Transverse colon (tissue), 4 donors: ENCODE measurements around the gene MKNK1. TPM values are rescaled to one million over a fixed set of nuclear protein-coding genes. Genes with fewer than 3 reads are reported as not detected.

Experiments used
- DNase-seq: peaks from one replicate; pipeline ENCODE4 v3.0.0-alpha.2; 2019
- H3K27ac ChIP-seq, 4 donors: fragments of 200-600 bp; sonication (generic); 2 replicates each; pipeline ENCODE4 v1.5.1; 2016 to 2018; ENCODE audit warnings: inconsistent platforms in 4 of 4
- H3K27me3 ChIP-seq: fragments of 200-600 bp; sonication (generic); 2 replicates; pipeline ENCODE4 v1.5.1; 2017; ENCODE audit warnings: inconsistent platforms
- H3K36me3 ChIP-seq, 4 donors: fragments of 200-600 bp; sonication (generic); 2 replicates each; pipeline ENCODE4 v1.5.1; 2017 to 2019; ENCODE audit warnings: inconsistent platforms in 4 of 4
- H3K4me1 ChIP-seq, 4 donors: fragments of 200-600 bp; sonication (generic); 2 replicates each; pipeline ENCODE4 v1.5.1; 2017 to 2020; ENCODE audit warnings: inconsistent platforms in 4 of 4
- H3K4me3 ChIP-seq, 4 donors: fragments of 200-600 bp; sonication (generic); 1 replicate in 1 of 4; 2 replicates in 3 of 4; pipeline versions ENCODE4 v1.5.1 to v1.6.1; 2017 to 2019; ENCODE audit warnings: inconsistent platforms in 4 of 4
- H3K9me3 ChIP-seq, 2 donors: fragments of 200-600 bp; sonication (generic); 2 replicates each; pipeline ENCODE4 v1.5.1; 2017 to 2019; ENCODE audit warnings: inconsistent platforms in 2 of 2
- EP300 ChIP-seq: sonication (generic); formaldehyde crosslinking; IDR thresholded peaks from one replicate; pipeline ENCODE4 v1.6.1; 2017; ENCODE audit warnings: antibody characterized with exemption, low read depth
- POLR2A ChIP-seq: fragments of 450-650 bp; IDR thresholded peaks from one replicate; pipeline ENCODE4 v1.6.1; 2016; ENCODE audit warnings: antibody characterized with exemption, mild to moderate bottlenecking, moderate library complexity
- POLR2AphosphoS5 ChIP-seq, 3 donors: sonication (generic); formaldehyde crosslinking; IDR thresholded peaks; one replicate each; pipeline ENCODE4 v1.6.1; 2016; ENCODE audit warnings: antibody characterized with exemption in 3 of 3
- WGBS, 2 donors: methylation state at CpG; one replicate each; pipeline ENCODE4 v1.1.5; 2018; ENCODE audit warnings: low coverage in 1 of 2; 5-methylcytosine and 5-hydroxymethylcytosine counted together
- in situ Hi-C, 4 donors: fragments of 200-750 bp; cut with MboI; loops; one replicate each; pipeline versions ENCODE4 v1.15.0 to v1.15.1; 2017; ENCODE audit warnings: low sequenced_read_pairs in 3 of 4, low pct_ligation_motif_present in 1 of 4, low pct_unique_long_range_greater_than_20kb in 1 of 4
- intact Hi-C: fragments of 100-400 bp; cut with DNase I; formaldehyde crosslinking; loops from one replicate; pipeline ENCODE4 v1.15.1; 2023; ENCODE audit warnings: low total_unique reads
- total RNA-seq, 4 donors: library from RNA; depleted of rRNA; stranded (reverse); fragments of >200 nt; gene quantifications; one replicate each; pipeline ENCODE4 v1.1.0, GENCODE V29; 2016
- TF ChIP-seq, protein P1 (sequence below), 5 experiments: fragments of 200-600 bp in 3 of 5; fragments of 450-650 bp in 2 of 5; sonication (generic) in 3 of 5; IDR thresholded peaks; 1 replicate in 2 of 5; 2 replicates in 3 of 5; pipeline ENCODE4 v1.5.1; 2016 to 2017; ENCODE audit warnings: antibody characterized with exemption in 5 of 5, inconsistent platforms in 3 of 5, mild to moderate bottlenecking in 2 of 5, moderate library complexity in 1 of 5

Gene MKNK1
- total RNA-seq, 4 donors from 2014 or later = 59.5 to 80.5 (median 62.3) TPM

DNA sequence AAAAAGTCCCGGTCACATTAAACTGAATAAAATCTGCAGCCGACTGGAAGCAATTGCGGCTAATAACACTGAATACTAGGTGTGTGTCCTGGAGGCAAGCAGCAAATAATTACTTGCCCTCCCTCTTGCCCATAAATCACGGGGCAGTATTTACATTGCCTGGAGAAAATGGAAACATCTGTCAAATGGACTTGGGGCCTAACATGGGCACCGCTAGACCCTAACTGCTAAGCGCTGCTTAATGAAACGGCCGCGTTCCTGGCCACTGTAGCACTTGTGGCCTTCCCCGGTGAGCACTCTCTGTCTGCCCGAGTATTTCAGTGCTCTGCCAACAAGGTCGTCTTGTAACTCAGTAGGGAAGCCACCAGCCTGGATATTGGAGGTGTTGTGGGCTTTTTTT lies 28.8 kb downstream of the MKNK1 start:
- Histone ChIP-seq H3K9me3 (no peaks in the 10 kb centered on the region), H3K4me1 (no peaks in the 10 kb centered on the region), H3K27ac (no peak overlapping the region), H3K4me3 (no peak overlapping the region), H3K27me3 (no peaks in the 10 kb centered on the region), H3K36me3 (peaks cover 0 to 41% (median 4%) of the 10 kb centered on the region in 4 donors)
- no peak for TF ChIP-seq POLR2AphosphoS5 (IDR thresholded peaks at IDR 0.05)
- TF ChIP-seq, protein P1, sequence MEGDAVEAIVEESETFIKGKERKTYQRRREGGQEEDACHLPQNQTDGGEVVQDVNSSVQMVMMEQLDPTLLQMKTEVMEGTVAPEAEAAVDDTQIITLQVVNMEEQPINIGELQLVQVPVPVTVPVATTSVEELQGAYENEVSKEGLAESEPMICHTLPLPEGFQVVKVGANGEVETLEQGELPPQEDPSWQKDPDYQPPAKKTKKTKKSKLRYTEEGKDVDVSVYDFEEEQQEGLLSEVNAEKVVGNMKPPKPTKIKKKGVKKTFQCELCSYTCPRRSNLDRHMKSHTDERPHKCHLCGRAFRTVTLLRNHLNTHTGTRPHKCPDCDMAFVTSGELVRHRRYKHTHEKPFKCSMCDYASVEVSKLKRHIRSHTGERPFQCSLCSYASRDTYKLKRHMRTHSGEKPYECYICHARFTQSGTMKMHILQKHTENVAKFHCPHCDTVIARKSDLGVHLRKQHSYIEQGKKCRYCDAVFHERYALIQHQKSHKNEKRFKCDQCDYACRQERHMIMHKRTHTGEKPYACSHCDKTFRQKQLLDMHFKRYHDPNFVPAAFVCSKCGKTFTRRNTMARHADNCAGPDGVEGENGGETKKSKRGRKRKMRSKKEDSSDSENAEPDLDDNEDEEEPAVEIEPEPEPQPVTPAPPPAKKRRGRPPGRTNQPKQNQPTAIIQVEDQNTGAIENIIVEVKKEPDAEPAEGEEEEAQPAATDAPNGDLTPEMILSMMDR (IDR thresholded peaks at IDR 0.05) = no peak
- TF ChIP-seq EP300 = no peak
- TF ChIP-seq POLR2A = no peak
- no peak for DNase-seq
- intact Hi-C loops (no loop called here), in situ Hi-C loops (no loop called here)
- 83 to 88% methylated on average over 9 to 12 of the region's 12 CpGs for WGBS, 2 donors

DNA sequence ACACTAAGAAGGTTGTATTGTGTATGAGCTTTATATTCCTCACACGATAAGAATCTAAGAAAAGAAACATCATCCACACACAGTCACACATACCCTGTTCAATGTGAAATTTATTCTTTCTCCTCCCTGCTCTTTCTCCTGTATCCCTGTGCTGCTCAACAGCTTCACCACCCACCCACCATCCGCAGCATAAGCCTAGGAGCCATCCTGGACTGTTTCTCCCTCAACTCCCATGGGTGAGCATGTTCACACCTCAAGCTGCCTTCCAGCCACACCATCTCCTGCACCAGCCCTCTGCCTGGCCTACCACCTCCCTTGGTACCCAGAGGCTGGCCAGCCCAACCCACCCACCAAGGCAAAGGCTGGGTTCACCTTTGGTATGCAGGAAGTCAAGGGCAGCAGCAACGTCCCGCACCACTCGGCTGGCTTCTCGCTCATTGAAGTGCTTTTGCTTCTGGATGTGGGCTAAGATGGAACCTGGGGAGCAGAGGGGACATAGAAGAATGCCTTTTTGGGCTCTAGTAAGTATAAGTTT lies 32.3 kb downstream of the MKNK1 start:
- H3K27ac ChIP-seq = no peak overlapping the region
- H3K4me3 ChIP-seq = no peak overlapping the region
- peaks cover 0 to 5% (median 0%) of the 10 kb centered on the region in 4 donors for H3K4me1 ChIP-seq
- intact Hi-C loops = no loop called here
- 86 to 92% methylated on average over 1 to 6 of the region's 6 CpGs for WGBS, 2 donors
- no peak for TF ChIP-seq POLR2A
- TF ChIP-seq EP300 = no peak
- no peak for TF ChIP-seq POLR2AphosphoS5 (IDR thresholded peaks at IDR 0.05)
- TF ChIP-seq, protein P1 (IDR thresholded peaks at IDR 0.05) = no peak
- in situ Hi-C loops = no loop called here
- peaks cover 0 to 31% (median 7%) of the 10 kb centered on the region in 4 donors for H3K36me3 ChIP-seq
- H3K27me3 ChIP-seq = no peaks in the 10 kb centered on the region
- H3K9me3 ChIP-seq = no peaks in the 10 kb centered on the region
- DNase-seq = no peak

DNA sequence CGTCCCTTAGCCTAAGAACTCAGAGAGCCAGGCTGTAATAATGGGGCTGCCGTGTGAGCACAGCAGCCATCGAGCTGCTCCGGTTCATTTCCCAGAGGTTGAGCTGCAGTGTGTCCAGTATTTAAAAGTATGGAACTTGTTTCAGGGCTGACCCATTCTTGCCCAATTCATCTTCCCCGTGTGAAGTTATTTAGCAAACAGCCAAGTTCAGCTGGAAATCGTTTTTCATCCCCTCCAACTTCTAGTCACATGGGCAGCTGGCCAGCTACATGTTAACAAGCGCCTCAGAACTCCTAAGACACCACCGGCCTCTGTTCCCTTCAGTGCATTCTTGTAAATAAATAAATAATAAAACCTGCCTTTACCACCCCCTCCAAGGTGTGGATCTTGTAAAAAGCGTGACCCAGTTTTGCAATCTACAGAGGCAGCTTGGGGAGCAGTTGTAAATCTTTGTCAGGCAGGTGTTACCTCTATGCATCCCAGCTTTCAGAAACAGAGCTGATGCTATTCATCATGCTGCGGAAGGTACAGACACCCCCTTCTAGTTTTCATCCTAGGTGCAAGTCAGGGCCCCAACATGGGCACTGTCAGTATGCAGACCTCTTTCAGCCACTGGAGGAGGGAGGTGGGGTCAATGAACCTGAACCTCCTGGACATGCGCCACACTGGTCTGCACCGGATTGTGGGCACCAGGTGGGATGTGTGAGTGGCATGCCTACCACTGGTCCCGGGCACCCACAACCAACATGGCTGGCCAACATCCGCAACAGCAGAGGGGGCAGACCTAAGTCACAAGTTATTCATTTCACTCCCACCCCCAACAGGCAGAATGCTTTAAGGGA lies 34.0 kb downstream of the MKNK1 start:
- no peak overlapping the region for H3K27ac ChIP-seq
- H3K4me3 ChIP-seq = no peak overlapping the region
- TF ChIP-seq POLR2AphosphoS5 (IDR thresholded peaks at IDR 0.05) = no peak
- H3K4me1 ChIP-seq = peaks cover 0 to 5% (median 0%) of the 10 kb centered on the region in 4 donors
- peaks cover 0 to 25% (median 8%) of the 10 kb centered on the region in 4 donors for H3K36me3 ChIP-seq
- intact Hi-C loops = no loop called here
- no peaks in the 10 kb centered on the region for H3K9me3 ChIP-seq
- 51 to 64% methylated on average over 7 to 14 of the region's 14 CpGs for WGBS, 2 donors
- H3K27me3 ChIP-seq = no peaks in the 10 kb centered on the region
- in situ Hi-C loops = no loop called here
- DNase-seq = no peak

DNA sequence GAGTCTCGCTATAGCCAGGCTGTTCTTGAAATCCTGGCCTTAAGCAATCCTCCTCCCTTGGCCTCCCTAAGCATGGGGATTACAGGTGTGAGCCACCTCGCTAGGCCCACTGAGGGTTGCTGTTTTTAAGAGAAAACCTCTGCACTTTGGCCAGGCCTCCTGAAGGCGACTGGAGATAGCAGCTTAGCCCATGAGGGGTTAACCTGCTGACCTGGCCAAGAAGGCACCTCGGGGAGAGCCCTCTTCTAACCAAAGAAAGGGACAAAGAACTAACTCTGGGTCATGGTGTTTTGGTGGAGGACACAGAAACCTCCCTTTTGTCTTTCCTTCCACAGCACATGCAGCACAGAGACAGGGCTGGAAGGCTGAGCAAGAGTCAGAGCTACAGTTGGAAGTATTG lies 35.0 kb downstream of the MKNK1 start:
- Histone ChIP-seq H3K27me3 (no peaks in the 10 kb centered on the region), H3K27ac (no peak overlapping the region), H3K36me3 (peaks cover 0 to 24% (median 8%) of the 10 kb centered on the region in 4 donors), H3K4me1 (peaks cover 0 to 5% (median 0%) of the 10 kb centered on the region in 4 donors), H3K9me3 (no peaks in the 10 kb centered on the region), H3K4me3 (no peak overlapping the region)
- DNase-seq = no peak
- TF ChIP-seq POLR2AphosphoS5 (IDR thresholded peaks at IDR 0.05) = no peak
- TF ChIP-seq EP300 = no peak
- TF ChIP-seq, protein P1 (IDR thresholded peaks at IDR 0.05) = no peak
- no peak for TF ChIP-seq POLR2A
- intact Hi-C loops (no loop called here), in situ Hi-C loops (no loop called here)
- WGBS, 2 donors = 81 to 100% methylated on average over 1 to 4 of the region's 4 CpGs
